Right kidney (tissue), 1 donor: ENCODE results near the gene PCDHA10.

Experiments used
- DNase-seq: peaks from one replicate; pipeline ENCODE4 v3.0.0-alpha.2; 2016

Gene PCDHA10

GRCh38 chr5:140883927-140884697 lies 28.4 kb downstream of the PCDHA10 start:
- DNase-seq, result no peak

- no peak for DNase-seq
These were observed 60.6 kb downstream of the PCDHA10 start for GRCh38 chr5:140916325-140916724.
